Measurements from ENCODE around the gene ANKRD30B.
"Not testable (repeated sequence)": the region's sequence is repeated elsewhere in the genome, so short reads cannot be mapped to it uniquely, and the experiment has no call there.

DNA sequence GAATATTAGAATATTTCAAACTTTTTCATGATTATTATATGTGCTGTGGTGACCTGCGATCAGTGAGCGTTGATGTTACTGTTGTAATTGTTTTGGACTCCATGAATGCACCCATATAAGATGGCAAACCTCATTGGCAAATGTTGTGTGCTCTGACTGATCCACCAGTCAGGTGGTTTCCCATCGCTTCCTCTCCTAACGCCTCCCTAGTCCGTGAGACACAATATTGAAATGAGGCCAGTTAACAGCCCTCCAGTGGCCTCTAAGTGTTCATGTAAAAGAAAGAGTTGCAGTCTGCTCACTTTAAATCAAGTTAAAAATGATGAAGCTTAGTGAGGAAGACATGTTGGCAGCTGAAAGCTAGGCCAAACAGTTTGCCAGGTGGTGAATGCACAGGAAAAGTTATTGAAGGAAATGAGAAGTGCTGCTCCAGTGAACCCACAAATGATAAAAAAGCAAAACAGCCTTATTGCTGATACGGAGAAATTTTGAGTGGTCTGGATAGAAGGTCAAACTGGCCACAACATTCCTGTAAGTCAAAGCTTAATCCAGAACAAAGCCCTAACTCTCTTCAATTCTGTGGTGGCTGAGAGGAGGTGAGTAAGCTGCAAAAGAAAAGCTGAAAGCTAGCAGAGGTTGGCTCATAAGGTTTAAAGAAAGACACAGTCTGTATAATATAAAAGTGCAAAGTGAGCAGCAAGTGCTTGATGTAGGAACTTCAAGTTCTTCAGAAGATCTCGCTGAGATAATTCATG is 46.5 kb upstream of the ANKRD30B start:
- TF ChIP-seq, protein P1, sequence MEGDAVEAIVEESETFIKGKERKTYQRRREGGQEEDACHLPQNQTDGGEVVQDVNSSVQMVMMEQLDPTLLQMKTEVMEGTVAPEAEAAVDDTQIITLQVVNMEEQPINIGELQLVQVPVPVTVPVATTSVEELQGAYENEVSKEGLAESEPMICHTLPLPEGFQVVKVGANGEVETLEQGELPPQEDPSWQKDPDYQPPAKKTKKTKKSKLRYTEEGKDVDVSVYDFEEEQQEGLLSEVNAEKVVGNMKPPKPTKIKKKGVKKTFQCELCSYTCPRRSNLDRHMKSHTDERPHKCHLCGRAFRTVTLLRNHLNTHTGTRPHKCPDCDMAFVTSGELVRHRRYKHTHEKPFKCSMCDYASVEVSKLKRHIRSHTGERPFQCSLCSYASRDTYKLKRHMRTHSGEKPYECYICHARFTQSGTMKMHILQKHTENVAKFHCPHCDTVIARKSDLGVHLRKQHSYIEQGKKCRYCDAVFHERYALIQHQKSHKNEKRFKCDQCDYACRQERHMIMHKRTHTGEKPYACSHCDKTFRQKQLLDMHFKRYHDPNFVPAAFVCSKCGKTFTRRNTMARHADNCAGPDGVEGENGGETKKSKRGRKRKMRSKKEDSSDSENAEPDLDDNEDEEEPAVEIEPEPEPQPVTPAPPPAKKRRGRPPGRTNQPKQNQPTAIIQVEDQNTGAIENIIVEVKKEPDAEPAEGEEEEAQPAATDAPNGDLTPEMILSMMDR (IDR thresholded peaks at IDR 0.05) = not testable (repeated sequence)
- not testable (repeated sequence) for TF ChIP-seq POLR2A (IDR thresholded peaks at IDR 0.05)
